ENCODE results near the gene AGPAT1. TPM values are rescaled to one million over a fixed set of nuclear protein-coding genes. Genes with fewer than 3 reads are reported as not detected.
"Not testable (repeated sequence)": the region's sequence is repeated elsewhere in the genome, so short reads cannot be mapped to it uniquely, and the experiment has no call there.

The AGPAT1 gene
- total and polyA plus RNA-seq, 7 donors = 35.0 to 77.8 (median 47.4) TPM

- intact Hi-C loops (cut with DNase I) = no loop called here
- peaks cover 0 to 4% of the 10 kb centered on the region in 2 donors for H3K36me3 ChIP-seq (ENCODE audit: insufficient read depth in 1 of 2, low read depth in 1 of 2)
- no peak for ATAC-seq
Measured at GRCh38 chr6:32212076-32212760, 36.3 kb upstream of the AGPAT1 start.

GRCh38 chr6:32211432-32211831 is 35.5 kb upstream of the AGPAT1 start:
- intact Hi-C loops (cut with DNase I); DNase-seq; H3K9me3 ChIP-seq; H3K4me1 ChIP-seq; H3K27me3 ChIP-seq (ENCODE audit: insufficient read depth in 3 of 3, low read length in 2 of 3); ATAC-seq; H3K4me3 ChIP-seq; H3K36me3 ChIP-seq (ENCODE audit: insufficient read depth in 1 of 2, low read depth in 1 of 2); H3K27ac ChIP-seq: not testable (repeated sequence)
- WGBS, 3 donors = 76 to 83% (median 80%) methylated on average over 4 of the region's 4 CpGs

More at GRCh38 chr6:32212076-32212760, 36.3 kb upstream of the AGPAT1 start:
- WGBS, 3 donors = 68 to 72% (median 72%) methylated on average over 12 of the region's 12 CpGs
- Histone ChIP-seq H3K9me3 (no peaks in the 10 kb centered on the region), H3K4me3 (no peak overlapping the region), H3K4me1 (no peaks in the 10 kb centered on the region), H3K27ac (no peak overlapping the region), H3K27me3 (ENCODE audit: insufficient read depth in 3 of 3, low read length in 2 of 3) (no peaks in the 10 kb centered on the region)
- no peak for DNase-seq
- TF ChIP-seq CTCF (IDR thresholded peaks at IDR 0.05) = no peak

GRCh38 chr6:32210191-32210601 is 34.3 kb upstream of the AGPAT1 start:
- intact Hi-C loops (cut with DNase I) = no loop called here
- no peak overlapping the region for H3K27ac ChIP-seq
- H3K4me1 ChIP-seq = no peaks in the 10 kb centered on the region
- H3K4me3 ChIP-seq = no peak overlapping the region
- no peaks in the 10 kb centered on the region for H3K9me3 ChIP-seq
- 75 to 89% (median 83%) methylated on average over 5 of the region's 5 CpGs for WGBS, 3 donors
- peaks cover 0 to 4% of the 10 kb centered on the region in 2 donors for H3K36me3 ChIP-seq (ENCODE audit: insufficient read depth in 1 of 2, low read depth in 1 of 2)
- no peak for DNase-seq
- no peaks in the 10 kb centered on the region for H3K27me3 ChIP-seq (ENCODE audit: insufficient read depth in 3 of 3, low read length in 2 of 3)
- TF ChIP-seq CTCF (IDR thresholded peaks at IDR 0.05) = no peak
- ATAC-seq = no peak

- H3K27ac ChIP-seq = no peak overlapping the region
- no peak for DNase-seq
- H3K9me3 ChIP-seq = no peaks in the 10 kb centered on the region
- no peak for ATAC-seq
- no peaks in the 10 kb centered on the region for H3K4me1 ChIP-seq
- no peak for TF ChIP-seq CTCF (IDR thresholded peaks at IDR 0.05)
- no peaks in the 10 kb centered on the region for H3K27me3 ChIP-seq (ENCODE audit: insufficient read depth in 3 of 3, low read length in 2 of 3)
- intact Hi-C loops (cut with DNase I) = no loop called here
- H3K4me3 ChIP-seq = no peak overlapping the region
- WGBS, 3 donors = 70 to 80% (median 74%) methylated on average over 1 of the region's 1 CpG
- H3K36me3 ChIP-seq (ENCODE audit: insufficient read depth in 1 of 2, low read depth in 1 of 2) = peaks cover 0 to 4% of the 10 kb centered on the region in 2 donors
Measured at GRCh38 chr6:32208996-32209395, 33.1 kb upstream of the AGPAT1 start.

GRCh38 chr6:32204268-32204715 is 28.4 kb upstream of the AGPAT1 start:
- Histone ChIP-seq H3K4me1 (no peaks in the 10 kb centered on the region), H3K27me3 (ENCODE audit: insufficient read depth in 3 of 3, low read length in 2 of 3) (no peaks in the 10 kb centered on the region), H3K9me3 (no peaks in the 10 kb centered on the region), H3K4me3 (no peak overlapping the region), H3K36me3 (ENCODE audit: insufficient read depth in 1 of 2, low read depth in 1 of 2) (no peaks in the 10 kb centered on the region), H3K27ac (no peak overlapping the region)
- WGBS, 3 donors = 79 to 90% (median 85%) methylated on average over 3 of the region's 3 CpGs
- ATAC-seq (no peak), DNase-seq (no peak)
- intact Hi-C loops (cut with DNase I) = no loop called here
- no peak for TF ChIP-seq CTCF (IDR thresholded peaks at IDR 0.05)
